T-helper 2 cell treated with Interferon-gamma antibody and Interleukin-4, amounts not matched to agents 100 ng/mL and 5 ng/mL, for 36 hours (primary cell): ENCODE measurements around the gene ITPRID1. TPM values are rescaled to one million over a fixed set of nuclear protein-coding genes. Genes with fewer than 3 reads are reported as not detected.

Source experiments
- intact Hi-C: fragments of 100-400 bp; cut with micrococcal nuclease; formaldehyde crosslinking; loops from one replicate; pipeline ENCODE4 v1.15.1; 2023
- total RNA-seq: library from RNA; stranded (reverse); gene quantifications from 2 replicates; pipeline ENCODE4 v1.2.3, GENCODE V29; 2022

ITPRID1 gene
- total RNA-seq, 1 donor from 2014 or later = not detected

- intact Hi-C loops = no loop called here
These were observed 119.6 kb downstream of the ITPRID1 start for GRCh38 chr7:31633467-31633866.

- intact Hi-C loops = no loop called here
These were observed 120.1 kb downstream of the ITPRID1 start for GRCh38 chr7:31633894-31634494.

GRCh38 chr7:31640381-31640780 is 126.5 kb downstream of the ITPRID1 start:
- intact Hi-C loops = no loop called here

- intact Hi-C loops = no loop called here
These were observed 128.8 kb downstream of the ITPRID1 start for GRCh38 chr7:31642681-31643115.

- intact Hi-C loops = no loop called here
These were observed 133.1 kb downstream of the ITPRID1 start for GRCh38 chr7:31646942-31647341.

GRCh38 chr7:31647511-31647910 is 133.6 kb downstream of the ITPRID1 start:
- intact Hi-C loops = no loop called here

GRCh38 chr7:31648288-31648687 is 134.4 kb downstream of the ITPRID1 start:
- intact Hi-C loops = no loop called here

- intact Hi-C loops = no loop called here
These were observed 135.0 kb downstream of the ITPRID1 start for GRCh38 chr7:31648880-31649279.

- intact Hi-C loops = no loop called here
These were observed 137.6 kb downstream of the ITPRID1 start for GRCh38 chr7:31651234-31652062.

GRCh38 chr7:31652063-31652326 is 138.1 kb downstream of the ITPRID1 start:
- intact Hi-C loops = no loop called here

GRCh38 chr7:31663072-31663471 is 149.2 kb downstream of the ITPRID1 start:
- intact Hi-C loops = no loop called here

- intact Hi-C loops = no loop called here
These were observed 151.0 kb downstream of the ITPRID1 start for GRCh38 chr7:31664890-31665289.

- intact Hi-C loops = no loop called here
These were observed 151.7 kb downstream of the ITPRID1 start for GRCh38 chr7:31665546-31665945.

GRCh38 chr7:31669461-31669860 is 155.6 kb downstream of the ITPRID1 start:
- intact Hi-C loops = no loop called here

GRCh38 chr7:31679574-31680305 is 165.8 kb downstream of the ITPRID1 start:
- intact Hi-C loops = no loop called here

GRCh38 chr7:31683445-31684225 is 169.7 kb downstream of the ITPRID1 start:
- intact Hi-C loops = no loop called here

- intact Hi-C loops = no loop called here
These were observed 173.3 kb downstream of the ITPRID1 start, which contains the start of gene PPP1R17 for GRCh38 chr7:31687024-31687748. Gene PPP1R17, plus strand, starts transcription at chr7:31687215. Its CDS starts 5,227 bp downstream, at chr7:31692442.

- intact Hi-C loops = no loop called here
These were observed 174.5 kb downstream of the ITPRID1 start for GRCh38 chr7:31688372-31688771.

GRCh38 chr7:31688996-31689395 is 175.1 kb downstream of the ITPRID1 start:
- intact Hi-C loops = no loop called here

GRCh38 chr7:31690935-31691334 is 177.0 kb downstream of the ITPRID1 start:
- intact Hi-C loops = no loop called here

- intact Hi-C loops = no loop called here
These were observed 178.6 kb downstream of the ITPRID1 start for GRCh38 chr7:31692451-31692850.
